Stimulated activated effector memory CD8-positive, alpha-beta T cell treated with anti-CD3 and anti-CD28 coated beads, Interleukin-12 subunit alpha, Interleukin-12 subunit beta, amount 100 ng/mL, for 72 hours (primary cell): Measurements from ENCODE around the gene PPIH.
"Not testable (repeated sequence)": the region's sequence is repeated elsewhere in the genome, so short reads cannot be mapped to it uniquely, and the experiment has no call there.

Source experiments
- ATAC-seq: fragments of 150-1000 bp; cut with Tn5 transposase; 2 replicates; pipeline ENCODE4 v1.10.0; 2021
- DNase-seq, 2 donors: peaks; one replicate each; pipeline ENCODE4 v3.0.0; 2021 to 2022; ENCODE audit warnings: low spot score in 2 of 2
- H3K27ac Mint-ChIP-seq: one replicate; pipeline ENCODE4 v1.8.0; 2022; ENCODE audit warnings: mild to moderate bottlenecking, mixed read lengths
- H3K36me3 Mint-ChIP-seq: one replicate; pipeline ENCODE4 v1.8.0; 2022; ENCODE audit warnings: mild to moderate bottlenecking, mixed read lengths
- H3K4me1 Mint-ChIP-seq: one replicate; pipeline ENCODE4 v1.8.0; 2022; ENCODE audit warnings: mixed read lengths
- H3K4me3 Mint-ChIP-seq: one replicate; pipeline ENCODE4 v1.8.0; 2022; ENCODE audit warnings: mild to moderate bottlenecking, mixed read lengths
- H3K9me3 Mint-ChIP-seq: one replicate; pipeline ENCODE4 v1.8.0; 2022; ENCODE audit warnings: mixed read lengths

The PPIH gene

GRCh38 chr1:42698081-42698813 lies 40.0 kb downstream of the PPIH start:
- ATAC-seq (no peak), DNase-seq (no peak)
- Mint-ChIP-seq H3K9me3 (no peaks in the 10 kb centered on the region), H3K4me3 (no peak overlapping the region), H3K27ac (peak overlapping the region; percentile 71), H3K36me3 (peaks cover 100% of the 10 kb centered on the region), H3K4me1 (peaks cover 22% of the 10 kb centered on the region)

GRCh38 chr1:42700006-42700405 lies 41.8 kb downstream of the PPIH start:
- peaks cover 19% of the 10 kb centered on the region for H3K4me1 Mint-ChIP-seq
- peak overlapping the region; percentile 71 for H3K27ac Mint-ChIP-seq
- H3K4me3 Mint-ChIP-seq, result no peak overlapping the region
- no peak for ATAC-seq
- H3K36me3 Mint-ChIP-seq, result peaks cover 100% of the 10 kb centered on the region
- no peaks in the 10 kb centered on the region for H3K9me3 Mint-ChIP-seq
- no peak for DNase-seq

GRCh38 chr1:42703888-42704464 lies 45.8 kb downstream of the PPIH start:
- ATAC-seq (no peak), DNase-seq (no peak)
- Mint-ChIP-seq H3K4me1 (peaks cover 4% of the 10 kb centered on the region), H3K27ac (peak overlapping the region; percentile 56), H3K36me3 (peaks cover 97% of the 10 kb centered on the region), H3K9me3 (no peaks in the 10 kb centered on the region), H3K4me3 (no peak overlapping the region)

- H3K4me3 Mint-ChIP-seq, DNase-seq, H3K27ac Mint-ChIP-seq, H3K9me3 Mint-ChIP-seq, ATAC-seq: not testable (repeated sequence)
- Mint-ChIP-seq H3K4me1 (peaks cover 12% of the 10 kb centered on the region), H3K36me3 (peaks cover 81% of the 10 kb centered on the region)
These were observed 54.6 kb downstream of the PPIH start for GRCh38 chr1:42712808-42713207.

- Mint-ChIP-seq H3K4me3 (no peak overlapping the region), H3K4me1 (peaks cover 12% of the 10 kb centered on the region), H3K36me3 (peaks cover 76% of the 10 kb centered on the region), H3K27ac (no peak overlapping the region), H3K9me3 (peaks cover 4% of the 10 kb centered on the region)
- DNase-seq, result no peak
- ATAC-seq, result no peak
These were observed 55.1 kb downstream of the PPIH start for GRCh38 chr1:42713293-42713692.

- H3K9me3 Mint-ChIP-seq, DNase-seq, H3K27ac Mint-ChIP-seq, H3K4me3 Mint-ChIP-seq, ATAC-seq: not testable (repeated sequence)
- peaks cover 12% of the 10 kb centered on the region for H3K4me1 Mint-ChIP-seq
- peaks cover 67% of the 10 kb centered on the region for H3K36me3 Mint-ChIP-seq
These were observed 56.2 kb downstream of the PPIH start for GRCh38 chr1:42714441-42714840.

- no peak overlapping the region for H3K27ac Mint-ChIP-seq
- H3K36me3 Mint-ChIP-seq, result peaks cover 6% of the 10 kb centered on the region
These were observed 62.6 kb downstream of the PPIH start for GRCh38 chr1:42720868-42721267.

GRCh38 chr1:42721926-42722325 lies 63.7 kb downstream of the PPIH start:
- no peak for ATAC-seq
- Mint-ChIP-seq H3K27ac (no peak overlapping the region), H3K36me3 (no peaks in the 10 kb centered on the region)

More at GRCh38 chr1:42720868-42721267, 62.6 kb downstream of the PPIH start:
- Mint-ChIP-seq H3K9me3 (no peaks in the 10 kb centered on the region), H3K4me3 (no peak overlapping the region), H3K4me1 (peaks cover 5% of the 10 kb centered on the region)
- ATAC-seq (no peak), DNase-seq (no peak)

GRCh38 chr1:42722403-42722802 lies 64.2 kb downstream of the PPIH start:
- H3K4me3 Mint-ChIP-seq, H3K9me3 Mint-ChIP-seq, H3K4me1 Mint-ChIP-seq, H3K36me3 Mint-ChIP-seq, DNase-seq, H3K27ac Mint-ChIP-seq, ATAC-seq: not testable (repeated sequence)

More at GRCh38 chr1:42721926-42722325, 63.7 kb downstream of the PPIH start:
- no peak for DNase-seq
- Mint-ChIP-seq H3K4me1 (no peaks in the 10 kb centered on the region), H3K4me3 (no peak overlapping the region), H3K9me3 (no peaks in the 10 kb centered on the region)

- Mint-ChIP-seq H3K9me3 (no peaks in the 10 kb centered on the region), H3K36me3 (no peaks in the 10 kb centered on the region), H3K27ac (peak overlapping the region; percentile 30), H3K4me3 (no peak overlapping the region), H3K4me1 (no peaks in the 10 kb centered on the region)
- ATAC-seq (no peak), DNase-seq (no peak)
These were observed 65.3 kb downstream of the PPIH start for GRCh38 chr1:42723511-42723910.

GRCh38 chr1:42725820-42726219 lies 67.6 kb downstream of the PPIH start:
- H3K4me3 Mint-ChIP-seq, H3K36me3 Mint-ChIP-seq, H3K9me3 Mint-ChIP-seq, DNase-seq, H3K27ac Mint-ChIP-seq, H3K4me1 Mint-ChIP-seq, ATAC-seq: not testable (repeated sequence)
